ENCODE measurements around the gene VWA8.

The VWA8 gene

GRCh38 chr13:41634407-41634806 is 326.5 kb downstream of the VWA8 start:
- Histone ChIP-seq H3K4me1 (ENCODE audit: control insufficient read depth, insufficient read depth, low read length) (no peaks in the 10 kb centered on the region), H3K4me3 (ENCODE audit: low read depth, low read length) (no peak overlapping the region), H3K36me3 (ENCODE audit: control insufficient read depth in 2 of 2, insufficient read depth in 1 of 2, low read length in 2 of 2) (no peaks in the 10 kb centered on the region), H3K27ac (ENCODE audit: extremely low read depth, low read depth, low read length) (no peak overlapping the region), H3K9me3 (ENCODE audit: control insufficient read depth, insufficient read depth, low read depth, low read length) (no peaks in the 10 kb centered on the region)
- CTCF ChIA-PET = interaction anchor here (0.6 kb wide), 1 partner anchor 441 kb away, joined by 5 read pairs; no protein-coding TSS in a partner anchor
- POLR2A ChIA-PET = no interaction called here
- TF ChIP-seq ZNF341 (tag by site-specific recombination; IDR thresholded peaks at IDR 0.05; ENCODE audit: low read depth) (no peak), ZNF48 (tag by site-specific recombination; IDR thresholded peaks at IDR 0.05) (no peak), HOXC10 (CRISPR knock-in tag; IDR thresholded peaks at IDR 0.05) (no peak), ZNF747 (tag by site-specific recombination; IDR thresholded peaks at IDR 0.05) (no peak), ZNF654 (tag by site-specific recombination; IDR thresholded peaks at IDR 0.05; ENCODE audit: low read depth) (no peak)
- TF ChIP-seq, protein P1, sequence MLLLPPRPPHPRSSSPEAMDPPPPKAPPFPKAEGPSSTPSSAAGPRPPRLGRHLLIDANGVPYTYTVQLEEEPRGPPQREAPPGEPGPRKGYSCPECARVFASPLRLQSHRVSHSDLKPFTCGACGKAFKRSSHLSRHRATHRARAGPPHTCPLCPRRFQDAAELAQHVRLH (tag by site-specific recombination; IDR thresholded peaks at IDR 0.05) = no peak
- TF ChIP-seq, protein P2, sequence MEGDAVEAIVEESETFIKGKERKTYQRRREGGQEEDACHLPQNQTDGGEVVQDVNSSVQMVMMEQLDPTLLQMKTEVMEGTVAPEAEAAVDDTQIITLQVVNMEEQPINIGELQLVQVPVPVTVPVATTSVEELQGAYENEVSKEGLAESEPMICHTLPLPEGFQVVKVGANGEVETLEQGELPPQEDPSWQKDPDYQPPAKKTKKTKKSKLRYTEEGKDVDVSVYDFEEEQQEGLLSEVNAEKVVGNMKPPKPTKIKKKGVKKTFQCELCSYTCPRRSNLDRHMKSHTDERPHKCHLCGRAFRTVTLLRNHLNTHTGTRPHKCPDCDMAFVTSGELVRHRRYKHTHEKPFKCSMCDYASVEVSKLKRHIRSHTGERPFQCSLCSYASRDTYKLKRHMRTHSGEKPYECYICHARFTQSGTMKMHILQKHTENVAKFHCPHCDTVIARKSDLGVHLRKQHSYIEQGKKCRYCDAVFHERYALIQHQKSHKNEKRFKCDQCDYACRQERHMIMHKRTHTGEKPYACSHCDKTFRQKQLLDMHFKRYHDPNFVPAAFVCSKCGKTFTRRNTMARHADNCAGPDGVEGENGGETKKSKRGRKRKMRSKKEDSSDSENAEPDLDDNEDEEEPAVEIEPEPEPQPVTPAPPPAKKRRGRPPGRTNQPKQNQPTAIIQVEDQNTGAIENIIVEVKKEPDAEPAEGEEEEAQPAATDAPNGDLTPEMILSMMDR (tag by site-specific recombination; IDR thresholded peaks at IDR 0.05) = no peak
- TF ChIP-seq, protein P3, sequence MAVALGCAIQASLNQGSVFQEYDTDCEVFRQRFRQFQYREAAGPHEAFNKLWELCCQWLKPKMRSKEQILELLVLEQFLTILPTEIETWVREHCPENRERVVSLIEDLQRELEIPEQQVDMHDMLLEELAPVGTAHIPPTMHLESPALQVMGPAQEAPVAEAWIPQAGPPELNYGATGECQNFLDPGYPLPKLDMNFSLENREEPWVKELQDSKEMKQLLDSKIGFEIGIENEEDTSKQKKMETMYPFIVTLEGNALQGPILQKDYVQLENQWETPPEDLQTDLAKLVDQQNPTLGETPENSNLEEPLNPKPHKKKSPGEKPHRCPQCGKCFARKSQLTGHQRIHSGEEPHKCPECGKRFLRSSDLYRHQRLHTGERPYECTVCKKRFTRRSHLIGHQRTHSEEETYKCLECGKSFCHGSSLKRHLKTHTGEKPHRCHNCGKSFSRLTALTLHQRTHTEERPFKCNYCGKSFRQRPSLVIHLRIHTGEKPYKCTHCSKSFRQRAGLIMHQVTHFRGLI (tag by site-specific recombination; IDR thresholded peaks at IDR 0.05) = no peak

- no peak overlapping the region for H3K27ac ChIP-seq (ENCODE audit: extremely low read depth, low read depth, low read length)
- TF ChIP-seq ZBTB1 (tag by site-specific recombination; IDR thresholded peaks at IDR 0.05) (no peak), OSR2 (tag by site-specific recombination; IDR thresholded peaks at IDR 0.05) (no peak), ZNF549 (tag by site-specific recombination; IDR thresholded peaks at IDR 0.05) (no peak), ZNF514 (tag by site-specific recombination; IDR thresholded peaks at IDR 0.05) (no peak), ZNF175 (tag by site-specific recombination; IDR thresholded peaks at IDR 0.05) (no peak), SP2 (tag by site-specific recombination; IDR thresholded peaks at IDR 0.05) (no peak), ZNF544 (tag by site-specific recombination; IDR thresholded peaks at IDR 0.05) (no peak), HOXD13 (CRISPR knock-in tag; IDR thresholded peaks at IDR 0.05; ENCODE audit: borderline replicate concordance) (no peak), ZBTB17 (tag by site-specific recombination; IDR thresholded peaks at IDR 0.05) (no peak), ZNF138 (tag by site-specific recombination; IDR thresholded peaks at IDR 0.05; ENCODE audit: borderline replicate concordance) (no peak), ZNF707 (tag by site-specific recombination; IDR thresholded peaks at IDR 0.05) (no peak)
- H3K36me3 ChIP-seq (ENCODE audit: control insufficient read depth in 2 of 2, insufficient read depth in 1 of 2, low read length in 2 of 2) = no peaks in the 10 kb centered on the region
- POLR2A ChIA-PET = no interaction called here
- no peak overlapping the region for H3K4me3 ChIP-seq (ENCODE audit: low read depth, low read length)
- no peaks in the 10 kb centered on the region for H3K9me3 ChIP-seq (ENCODE audit: control insufficient read depth, insufficient read depth, low read depth, low read length)
- no peaks in the 10 kb centered on the region for H3K4me1 ChIP-seq (ENCODE audit: control insufficient read depth, insufficient read depth, low read length)
- CTCF ChIA-PET = no interaction called here
These were observed 327.1 kb downstream of the VWA8 start for GRCh38 chr13:41633776-41634175.

- no peaks in the 10 kb centered on the region for H3K4me1 ChIP-seq (ENCODE audit: control insufficient read depth, insufficient read depth, low read length)
- CTCF ChIA-PET = interaction anchor here (0.9 kb wide), 1 partner anchor 172 kb away, joined by 3 read pairs; no protein-coding TSS in a partner anchor
- H3K27ac ChIP-seq (ENCODE audit: extremely low read depth, low read depth, low read length) = no peak overlapping the region
- POLR2A ChIA-PET = no interaction called here
- no peaks in the 10 kb centered on the region for H3K36me3 ChIP-seq (ENCODE audit: control insufficient read depth in 2 of 2, insufficient read depth in 1 of 2, low read length in 2 of 2)
- H3K9me3 ChIP-seq (ENCODE audit: control insufficient read depth, insufficient read depth, low read depth, low read length) = no peaks in the 10 kb centered on the region
- no peak overlapping the region for H3K4me3 ChIP-seq (ENCODE audit: low read depth, low read length)
- TF ChIP-seq ZBTB48 (tag by site-specific recombination; IDR thresholded peaks at IDR 0.05) (no peak), ZNF510 (tag by site-specific recombination; IDR thresholded peaks at IDR 0.05; ENCODE audit: insufficient replicate concordance) (no peak), GLI4 (tag by site-specific recombination; IDR thresholded peaks at IDR 0.05) (no peak), ZNF768 (tag by site-specific recombination; IDR thresholded peaks at IDR 0.05) (no peak), REPIN1 (tag by site-specific recombination; IDR thresholded peaks at IDR 0.05; ENCODE audit: low read depth) (no peak), ZNF843 (tag by site-specific recombination; IDR thresholded peaks at IDR 0.05) (no peak)
- TF ChIP-seq, protein P4, sequence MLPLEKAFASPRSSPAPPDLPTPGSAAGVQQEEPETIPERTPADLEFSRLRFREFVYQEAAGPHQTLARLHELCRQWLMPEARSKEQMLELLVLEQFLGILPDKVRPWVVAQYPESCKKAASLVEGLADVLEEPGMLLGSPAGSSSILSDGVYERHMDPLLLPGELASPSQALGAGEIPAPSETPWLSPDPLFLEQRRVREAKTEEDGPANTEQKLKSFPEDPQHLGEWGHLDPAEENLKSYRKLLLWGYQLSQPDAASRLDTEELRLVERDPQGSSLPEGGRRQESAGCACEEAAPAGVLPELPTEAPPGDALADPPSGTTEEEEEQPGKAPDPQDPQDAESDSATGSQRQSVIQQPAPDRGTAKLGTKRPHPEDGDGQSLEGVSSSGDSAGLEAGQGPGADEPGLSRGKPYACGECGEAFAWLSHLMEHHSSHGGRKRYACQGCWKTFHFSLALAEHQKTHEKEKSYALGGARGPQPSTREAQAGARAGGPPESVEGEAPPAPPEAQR (tag by site-specific recombination; IDR thresholded peaks at IDR 0.05) = no peak
These were observed 329.5 kb downstream of the VWA8 start for GRCh38 chr13:41631296-41631965.
